ENCODE results near the gene PLB1.

The PLB1 gene

DNA sequence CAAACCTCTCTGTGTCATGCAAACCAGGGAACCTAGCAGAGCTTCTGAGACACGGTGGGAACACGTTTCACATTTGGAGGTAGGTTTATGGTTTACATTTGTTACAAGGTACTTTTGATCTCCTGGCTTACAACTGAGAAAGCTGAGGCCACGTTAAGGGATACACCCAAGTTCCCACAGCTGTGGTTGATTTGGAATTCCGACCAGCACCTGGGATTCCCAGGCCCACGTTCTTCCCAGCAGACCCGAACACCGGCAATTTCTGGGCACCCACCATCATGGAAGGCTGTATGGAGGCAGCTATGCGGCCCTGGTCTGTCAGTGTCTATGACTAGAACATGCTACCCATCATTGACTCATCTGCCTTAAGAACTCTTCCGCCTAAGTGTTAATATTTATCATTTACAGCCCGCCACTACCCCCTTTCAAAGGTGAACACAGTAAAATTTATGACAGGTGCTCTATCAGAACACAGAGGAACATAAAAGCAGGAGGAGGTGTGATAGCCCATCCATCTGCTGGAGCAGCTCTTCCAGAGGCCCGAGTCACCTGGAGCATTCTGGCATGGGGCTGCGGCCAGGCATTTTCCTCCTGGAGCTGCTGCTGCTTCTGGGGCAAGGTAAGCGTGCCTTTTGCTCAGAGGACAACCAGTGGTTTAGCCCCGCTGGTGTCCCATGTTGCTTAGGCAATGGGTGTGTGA is at the start of gene PLB1:
Gene PLB1 (plus strand): TSS at position 510 of the 700 bp plus-strand sequence. CDS start 55 bp downstream, at position 565.
- no peak for DNase-seq (ENCODE audit: low spot score)

DNA sequence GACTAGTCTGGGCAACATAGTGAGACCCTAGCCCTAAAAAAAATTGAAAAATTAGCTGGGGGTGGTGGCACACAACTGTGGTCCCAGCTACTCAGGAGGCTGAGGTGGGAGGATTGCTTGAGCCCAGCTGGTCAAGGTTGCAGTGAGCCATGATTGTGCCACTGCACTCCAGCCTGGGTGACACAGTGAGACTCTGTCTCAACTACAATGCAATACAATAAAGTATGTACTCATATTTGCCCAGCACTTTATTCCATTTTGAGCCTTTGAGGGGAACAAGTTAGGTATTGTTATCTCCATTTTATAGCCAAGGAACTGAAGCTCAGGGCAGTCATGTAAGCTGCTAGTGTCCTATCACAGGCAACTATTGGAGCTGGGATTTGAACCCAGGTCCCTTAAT is 49.3 kb upstream of the PLB1 start:
- no peak for DNase-seq (ENCODE audit: low spot score)

DNA sequence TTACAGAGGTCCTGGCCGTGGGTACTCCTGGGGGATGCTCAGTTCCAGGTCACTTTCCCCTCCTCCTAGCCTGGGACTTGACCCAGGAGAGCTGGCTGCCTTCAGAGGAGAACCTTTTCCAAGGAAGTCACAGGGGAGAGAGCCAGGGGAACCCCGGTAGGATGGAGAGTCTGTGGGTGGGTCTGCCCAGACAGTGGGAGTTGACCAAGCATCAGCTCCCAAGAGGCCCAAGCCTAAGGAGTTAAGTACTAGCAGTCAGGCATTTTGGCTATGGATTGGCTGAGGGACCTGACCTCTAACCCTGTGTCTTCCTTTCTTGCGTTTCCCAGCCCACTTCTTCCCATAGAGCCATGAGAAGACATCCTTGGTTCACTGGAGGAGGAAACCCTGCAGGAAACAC is 48.8 kb upstream of the PLB1 start:
- no peak for DNase-seq (ENCODE audit: low spot score)

- no peak for DNase-seq (ENCODE audit: low spot score)
Observed at GRCh38 chr2:28447943-28448792, 47.7 kb upstream of the PLB1 start.

DNA sequence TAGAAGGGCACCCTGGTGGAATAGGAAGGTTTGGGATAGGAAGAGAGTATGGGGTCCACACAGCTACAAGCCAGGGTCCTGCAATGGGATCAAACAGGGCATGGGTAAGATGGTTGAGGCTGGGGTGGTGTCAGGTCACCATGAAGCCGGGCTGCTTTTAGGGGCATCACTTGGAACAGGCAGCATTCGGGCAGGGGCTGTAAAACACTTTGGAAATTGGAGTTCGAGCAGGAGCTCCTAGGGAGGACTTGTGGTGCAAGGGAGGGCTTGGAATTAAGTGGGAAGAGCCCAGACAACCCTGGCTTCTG is 47.1 kb upstream of the PLB1 start:
- no peak for DNase-seq (ENCODE audit: low spot score)

DNA sequence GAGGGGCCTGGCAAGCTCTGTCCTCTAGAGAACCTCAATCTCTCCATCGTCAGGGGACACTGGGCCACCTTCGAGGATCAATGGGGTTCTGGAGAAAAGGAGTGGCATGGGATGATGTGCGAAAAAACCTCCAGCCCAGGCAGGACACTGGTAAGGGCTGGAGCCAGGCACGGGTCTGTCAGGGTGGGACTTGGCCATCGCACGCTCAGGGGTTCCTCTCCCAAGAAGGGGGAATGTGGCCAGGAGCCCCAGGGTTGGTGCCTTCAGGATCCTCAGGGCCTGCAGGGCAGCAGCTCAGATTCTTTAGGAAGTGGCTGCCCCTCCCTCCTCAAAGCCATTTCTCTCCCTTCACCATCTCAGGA is 46.8 kb upstream of the PLB1 start:
- DNase-seq (ENCODE audit: low spot score): no peak

DNA sequence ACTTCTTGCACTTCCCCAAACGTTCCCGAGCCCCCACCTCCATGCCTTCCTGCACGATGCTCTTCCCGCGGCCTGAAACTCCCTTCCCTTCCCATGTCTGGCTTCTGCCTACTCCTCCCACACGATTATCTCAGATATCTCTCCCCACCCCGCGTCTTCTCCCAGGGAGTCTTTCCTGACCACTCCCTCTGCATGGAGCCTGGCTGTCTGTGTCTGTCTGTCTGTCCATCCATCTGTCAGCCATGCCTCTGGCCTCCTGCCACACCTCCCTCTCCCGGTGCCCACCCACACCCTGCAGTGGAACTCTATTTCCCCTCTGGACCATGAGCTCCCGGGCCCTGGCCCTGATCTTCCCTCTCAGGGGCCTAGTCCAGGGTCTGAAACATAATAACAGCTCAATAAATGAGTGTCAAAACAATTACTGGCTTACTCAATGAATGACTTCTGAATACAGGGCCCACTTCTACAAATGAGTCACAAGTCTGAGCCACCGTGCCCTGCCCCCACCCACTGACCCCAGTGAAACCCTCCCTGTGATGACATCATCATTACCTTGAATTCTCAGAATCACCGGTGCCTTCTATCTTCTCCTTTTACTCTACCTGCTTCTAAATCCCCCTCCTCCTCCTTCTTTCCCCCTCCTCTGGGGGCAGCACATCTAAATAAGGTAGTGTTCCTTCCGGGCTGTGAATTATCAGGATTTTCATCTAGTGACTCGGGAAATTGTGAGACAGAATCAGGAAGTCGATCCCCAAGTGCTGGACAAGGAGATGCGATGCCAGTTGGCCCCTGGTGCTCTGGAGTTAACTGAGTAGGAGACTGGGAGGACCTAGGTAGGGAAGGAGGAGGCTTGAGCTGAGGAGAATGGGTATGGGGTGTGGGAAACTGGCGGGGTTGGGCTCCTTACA is 46.1 kb upstream of the PLB1 start:
- peak; percentile 69 for DNase-seq (ENCODE audit: low spot score)

DNA sequence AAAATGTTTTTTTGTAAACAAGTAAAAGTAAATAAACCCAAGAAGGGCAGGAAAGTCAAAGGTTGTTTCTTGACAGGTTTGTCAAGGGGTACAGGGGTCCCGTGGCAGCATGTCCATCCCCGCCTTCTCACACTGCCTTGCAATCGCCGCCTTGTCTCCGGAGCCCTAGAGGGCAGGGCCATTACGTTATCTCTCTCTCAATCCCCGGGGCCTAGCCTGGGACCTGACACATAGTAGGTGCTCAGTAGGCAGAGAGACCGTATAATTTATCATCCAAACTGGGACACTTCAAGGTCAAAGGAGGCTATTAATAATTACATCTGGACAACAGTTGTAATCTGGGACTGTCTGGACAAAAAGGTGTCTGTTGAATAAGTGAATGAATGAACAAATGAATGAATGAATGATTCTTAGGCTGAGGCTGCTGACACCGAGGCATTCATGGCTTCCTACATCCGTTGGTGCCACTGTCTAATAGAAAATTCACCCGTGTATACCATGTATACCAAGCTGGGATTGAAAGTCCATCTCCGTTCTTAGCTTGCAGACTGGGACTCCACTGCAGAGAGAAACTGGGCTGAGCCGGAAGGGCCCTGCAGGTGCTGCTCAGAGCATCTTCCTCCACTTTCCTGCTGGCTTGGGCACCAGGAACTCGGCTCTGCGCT is 44.8 kb upstream of the PLB1 start:
- DNase-seq (ENCODE audit: low spot score): no peak

DNA sequence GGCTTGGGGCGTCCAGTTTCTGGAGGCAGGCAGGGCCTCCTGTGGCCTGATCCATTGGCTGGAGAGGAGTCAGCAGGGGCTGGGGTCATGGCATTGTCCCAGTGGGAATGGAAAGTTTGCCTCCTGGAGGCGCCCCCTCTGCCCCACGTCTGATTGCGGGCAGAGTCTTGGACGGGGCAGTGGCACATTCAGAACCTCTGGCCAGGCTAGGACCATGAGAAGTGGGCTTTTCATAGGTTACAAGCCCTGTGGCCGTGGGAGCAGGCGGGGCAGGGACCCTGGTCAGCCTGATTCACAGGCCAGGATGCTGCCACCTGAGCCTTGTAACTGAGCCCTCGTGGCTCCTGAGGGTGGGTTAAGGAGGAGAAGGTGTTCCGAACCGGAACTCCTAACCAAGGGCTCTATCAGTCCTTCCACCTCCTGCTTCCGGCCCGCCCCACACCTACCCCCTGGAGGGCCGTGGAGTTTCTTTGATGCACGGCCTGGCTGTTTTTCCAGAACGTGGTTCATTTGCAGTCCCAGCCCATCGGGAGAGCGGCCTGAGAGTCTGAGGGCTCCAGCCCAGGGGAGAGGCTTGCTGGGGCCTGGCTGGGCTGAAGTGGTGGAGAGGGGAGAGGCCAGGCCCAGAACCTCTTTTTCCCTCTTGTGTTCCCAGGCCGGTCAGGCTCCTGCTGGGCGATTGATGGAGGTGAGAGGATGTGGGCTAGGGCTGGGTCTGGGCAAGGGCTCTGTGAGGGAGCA is 43.9 kb upstream of the PLB1 start:
- no peak for DNase-seq (ENCODE audit: low spot score)

GRCh38 chr2:28452534-28453081 is 43.3 kb upstream of the PLB1 start:
- DNase-seq (ENCODE audit: low spot score): peak; percentile 77

GRCh38 chr2:28453396-28453795 is 42.5 kb upstream of the PLB1 start:
- no peak for DNase-seq (ENCODE audit: low spot score)

- DNase-seq (ENCODE audit: low spot score): no peak
Observed at GRCh38 chr2:28454016-28454930, 41.6 kb upstream of the PLB1 start.

- no peak for DNase-seq (ENCODE audit: low spot score)
Observed at GRCh38 chr2:28457237-28457636, 38.6 kb upstream of the PLB1 start.

DNA sequence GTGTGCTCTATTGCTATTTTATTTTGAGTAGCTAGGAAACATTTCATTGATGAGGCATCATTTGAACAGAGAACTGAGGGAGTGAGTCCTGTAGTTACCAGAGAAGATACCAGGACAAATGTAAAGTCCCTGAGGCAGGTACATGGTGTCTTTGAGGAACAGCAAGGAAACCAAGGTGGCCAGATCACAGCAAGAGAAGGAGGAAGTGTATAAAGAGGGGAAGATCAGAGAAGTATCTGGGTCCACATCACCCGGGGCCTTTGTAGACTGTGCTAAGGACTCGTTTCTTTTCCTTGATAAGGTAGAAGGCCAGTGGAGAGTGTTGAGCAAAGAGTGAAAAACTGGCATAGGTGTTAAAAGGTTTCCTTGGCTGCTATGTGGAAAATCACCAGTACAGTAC is 34.8 kb upstream of the PLB1 start:
- no peak for DNase-seq (ENCODE audit: low spot score)

GRCh38 chr2:28462122-28462521 is 33.7 kb upstream of the PLB1 start:
- DNase-seq (ENCODE audit: low spot score): no peak

DNA sequence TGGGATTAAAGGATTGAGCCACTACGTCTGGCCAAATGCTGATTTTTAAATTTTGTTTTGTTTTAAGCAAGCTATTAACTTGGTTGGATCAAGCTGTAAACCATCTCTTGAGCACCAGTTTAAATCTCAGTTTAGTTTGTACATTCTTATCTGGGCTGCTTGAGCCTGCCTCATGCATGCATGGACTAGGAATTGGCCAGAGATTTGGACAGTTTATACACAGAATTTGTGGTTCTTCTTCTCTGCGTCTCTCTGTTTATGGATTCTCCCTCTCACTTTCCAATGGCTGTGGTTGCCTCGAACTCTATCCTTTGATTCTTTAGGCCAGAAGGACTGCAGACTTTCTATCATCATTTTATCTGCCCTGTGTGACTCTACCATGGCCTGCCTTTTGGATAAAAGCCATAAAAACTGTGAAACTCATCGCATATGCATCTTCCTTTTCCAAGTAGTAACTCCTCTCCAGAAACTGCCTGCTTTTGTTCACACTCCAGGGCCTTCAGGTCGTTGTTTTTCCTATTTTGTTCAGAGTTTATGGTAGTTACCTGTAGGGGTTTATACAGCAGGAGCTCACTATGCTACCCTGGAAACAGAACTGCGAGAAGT is 32.5 kb upstream of the PLB1 start:
- no peak for DNase-seq (ENCODE audit: low spot score)

GRCh38 chr2:28463893-28464292 is 32.0 kb upstream of the PLB1 start:
- DNase-seq (ENCODE audit: low spot score): no peak

DNA sequence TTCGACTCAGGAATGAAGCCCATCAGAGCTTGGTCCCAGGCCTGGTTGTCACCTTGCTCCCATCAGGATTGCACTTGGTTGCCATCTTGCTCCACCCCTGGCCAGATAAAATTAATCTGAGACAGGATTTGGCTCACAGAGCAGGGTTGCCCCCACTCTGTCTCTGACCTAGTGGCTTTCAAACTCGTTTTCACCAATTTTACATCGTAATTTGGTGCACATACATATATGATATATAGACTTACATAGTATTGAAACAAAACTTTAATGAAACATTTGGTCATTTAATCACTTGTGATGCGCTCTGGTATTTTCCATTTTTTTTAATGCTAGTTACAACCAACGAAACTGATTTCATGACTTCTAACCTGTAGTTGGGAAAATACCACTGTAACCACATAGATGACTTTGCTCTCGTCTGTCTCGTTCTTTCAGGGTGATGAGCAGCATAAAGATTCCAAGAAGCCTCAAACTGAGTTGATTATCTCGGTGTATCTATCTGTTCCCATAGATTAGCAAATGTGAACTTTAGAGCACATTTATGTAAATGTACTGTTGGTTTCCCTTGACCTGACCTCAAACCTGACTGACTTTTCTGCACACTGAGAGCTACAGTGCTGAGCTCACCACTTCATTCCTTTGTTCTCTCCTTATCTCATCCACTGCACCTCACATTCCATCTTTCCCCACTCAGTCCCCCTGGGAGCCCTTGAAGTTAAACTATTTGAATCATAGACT is 30.5 kb upstream of the PLB1 start:
- no peak for DNase-seq (ENCODE audit: low spot score)

DNA sequence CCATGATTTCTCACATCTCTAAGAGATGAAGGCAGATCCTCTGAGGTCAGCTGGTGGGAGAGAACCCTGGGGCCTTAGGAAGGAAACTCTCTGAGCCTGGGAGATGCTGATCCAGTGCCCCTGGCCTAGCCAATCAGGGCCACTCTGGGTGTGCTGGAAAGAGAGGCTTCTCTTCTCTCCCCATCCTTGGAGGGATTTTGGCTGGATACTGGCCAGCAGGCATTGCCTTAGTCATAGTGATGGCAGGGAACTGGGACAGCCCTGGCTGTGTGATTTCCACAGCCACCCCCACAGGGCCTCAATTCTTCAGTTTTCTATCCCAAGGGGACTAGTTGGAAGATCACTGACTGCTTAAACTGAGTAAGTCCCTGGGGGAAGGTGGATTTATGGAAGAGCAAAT is 26.6 kb upstream of the PLB1 start:
- DNase-seq (ENCODE audit: low spot score): no peak

All from CD4-positive, alpha-beta T cell treated with Interleukin-2 at 100 ng/mL for 4 hours (primary cell).